B cell (primary cell): ENCODE data around the gene INSIG1. TPM values are rescaled to one million over a fixed set of nuclear protein-coding genes. Genes with fewer than 3 reads are reported as not detected.
A peak's percentile ranks its signal among the peaks of the same experiment; 100 is the strongest.

ENCODE experiments used
- ATAC-seq: fragments of 200-7000 bp; cut with Tn5 transposase; one replicate; pipeline ENCODE4 v1.10.0; 2021; ENCODE audit warnings: low read depth, mild to moderate bottlenecking, moderate number of reproducible peaks, moderate library complexity
- CTCF ChIA-PET: fragments of 350-600 bp; sonication (Branson Sonifier 250); formaldehyde crosslinking; loops from one replicate; lab custom pipeline; 2021; ENCODE audit warnings: antibody characterized with exemption, inconsistent platforms; lab: Charles Lee
- POLR2A ChIA-PET: fragments of 350-600 bp; sonication (Branson Sonifier 250); formaldehyde crosslinking; loops from one replicate; lab custom pipeline; 2021; ENCODE audit warnings: antibody characterized with exemption; lab: Charles Lee
- DNase-seq: peaks from one replicate; pipeline ENCODE4 v3.0.0; 2013
- H2AFZ ChIP-seq: 2 replicates; pipeline ENCODE4 v1.6.1; 2012; ENCODE audit warnings: mild to moderate bottlenecking, low read depth, low read length; ENCODE audit not compliant: insufficient read depth, poor library complexity, severe bottlenecking
- H3K27ac ChIP-seq, 2 donors: 1 replicate in 1 of 2; 2 replicates in 1 of 2; pipeline ENCODE4 v1.5.1; 2012 to 2013; ENCODE audit warnings: low read length in 2 of 2, mild to moderate bottlenecking in 2 of 2, moderate library complexity in 1 of 2
- H3K27me3 ChIP-seq, 4 experiments: fragments of 200-600 bp in 1 of 4; sonication (generic) in 1 of 4; replicated peaks in 1 of 4; 1 replicate in 2 of 4; 2 replicates in 2 of 4; pipeline versions ENCODE4 v1.6.1 to v1.7.0; 2013 to 2016; ENCODE audit warnings: low read length in 3 of 4, mild to moderate bottlenecking in 2 of 4, mixed read lengths in 1 of 4, moderate library complexity in 1 of 4; ENCODE audit not compliant: insufficient read depth in 4 of 4, control insufficient read depth in 3 of 4; ENCODE audit errors: control extremely low read depth in 1 of 4
- H3K36me3 ChIP-seq, 2 experiments: replicated peaks in 1 of 2; 1 replicate in 1 of 2; 2 replicates in 1 of 2; pipeline versions ENCODE4 v1.6.1 to v1.7.1; 2013; ENCODE audit warnings: low read length in 1 of 2; ENCODE audit not compliant: insufficient read depth in 2 of 2, control insufficient read depth in 1 of 2; ENCODE audit errors: control extremely low read depth in 1 of 2, extremely low read depth in 1 of 2
- H3K4me1 ChIP-seq, 2 donors: fragments of 200-600 bp in 1 of 2; sonication (generic) in 1 of 2; 1 replicate in 1 of 2; 2 replicates in 1 of 2; pipeline versions ENCODE4 v1.5.1 to v1.6.1; 2013 to 2017; ENCODE audit warnings: low read length in 2 of 2; ENCODE audit not compliant: control insufficient read depth in 2 of 2, insufficient read depth in 2 of 2
- H3K4me2 ChIP-seq: replicated peaks from 2 replicates; pipeline ENCODE3; 2012; ENCODE audit warnings: mild to moderate bottlenecking, low read depth, low read length; ENCODE audit not compliant: poor library complexity, severe bottlenecking
- H3K4me3 ChIP-seq, 5 experiments: fragments of 200-600 bp in 1 of 5; sonication (generic) in 1 of 5; 1 replicate in 3 of 5; 2 replicates in 2 of 5; pipeline versions ENCODE4 v1.5.1 to v1.7.0; 2011 to 2016; ENCODE audit warnings: low read length in 4 of 5, mild to moderate bottlenecking in 4 of 5, low read depth in 2 of 5, control low read depth in 1 of 5, moderate library complexity in 1 of 5; ENCODE audit not compliant: insufficient read depth in 1 of 5; ENCODE audit errors: control extremely low read depth in 1 of 5, extremely low read depth in 1 of 5
- H3K79me2 ChIP-seq: fragments of 200-600 bp; sonication (generic); one replicate; pipeline ENCODE4 v1.6.0; 2016; ENCODE audit warnings: low read length; ENCODE audit not compliant: control insufficient read depth, insufficient read depth
- H3K9ac ChIP-seq: fragments of 200-600 bp; sonication (generic); 2 replicates; pipeline ENCODE4 v1.6.1; 2017; ENCODE audit warnings: mild to moderate bottlenecking, low read length, moderate library complexity
- H3K9me3 ChIP-seq, 3 donors: one replicate each; pipeline versions ENCODE4 v1.6.1 to v1.7.1; 2013; ENCODE audit warnings: low read length in 2 of 3; ENCODE audit not compliant: control insufficient read depth in 2 of 3, insufficient read depth in 1 of 3; ENCODE audit errors: control extremely low read depth in 1 of 3
- H4K20me1 ChIP-seq: 2 replicates; pipeline ENCODE4 v1.6.0; 2012; ENCODE audit warnings: mild to moderate bottlenecking, low read length; ENCODE audit not compliant: insufficient read depth, control insufficient read depth, poor library complexity, severe bottlenecking
- H3K27ac Mint-ChIP-seq: one replicate; pipeline ENCODE4 v1.8.0; 2021; ENCODE audit warnings: mixed read lengths
- H3K27me3 Mint-ChIP-seq: one replicate; pipeline ENCODE4 v1.8.0; 2021; ENCODE audit warnings: mixed read lengths
- H3K4me1 Mint-ChIP-seq: one replicate; pipeline ENCODE4 v1.8.0; 2021; ENCODE audit warnings: mixed read lengths
- H3K4me3 Mint-ChIP-seq: one replicate; pipeline ENCODE4 v1.8.0; 2021; ENCODE audit warnings: mixed read lengths
- H3K9me3 Mint-ChIP-seq: one replicate; pipeline ENCODE4 v1.8.0; 2022; ENCODE audit warnings: mixed read lengths; ENCODE audit not compliant: insufficient read depth
- CTCF ChIP-seq: fragments of 200-600 bp; IDR thresholded peaks from one replicate; pipeline ENCODE4 v1.8.0; 2022; ENCODE audit warnings: antibody characterized with exemption, mild to moderate bottlenecking
- EZH2 ChIP-seq: IDR thresholded peaks from 2 replicates; pipeline ENCODE4 v1.6.1; 2012; ENCODE audit warnings: borderline replicate concordance, low read depth, mild to moderate bottlenecking, moderate library complexity, low read length; ENCODE audit not compliant: insufficient read depth, poor library complexity, severe bottlenecking
- WGBS: methylation state at CpG from one replicate; pipeline ENCODE4 v1.1.5; 2013; ENCODE audit warnings: missing lambda C conversion rate; ENCODE audit not compliant: insufficient coverage; 5-methylcytosine and 5-hydroxymethylcytosine counted together
- intact Hi-C: fragments of 100-400 bp; cut with micrococcal nuclease; formaldehyde crosslinking; loops from one replicate; pipeline ENCODE4 v1.10.0; 2022
- polyA plus RNA-seq: library from polyadenylated mRNA; depleted of rRNA; stranded (reverse); fragments of >200 nt; gene quantifications from 2 replicates; pipeline ENCODE4 v1.2.3, GENCODE V29; 2012
- total RNA-seq, 2 donors: library from RNA; stranded (reverse); fragments of 120-200 nt in 1 of 2; gene quantifications; 1 replicate in 1 of 2; 2 replicates in 1 of 2; pipeline versions ENCODE4 v1.2.3 to v1.2.4, GENCODE V29; 2013 to 2022

Gene INSIG1
- total and polyA plus RNA-seq, 2 donors (not counting 1 experiment from before 2014, with no cell fraction given): 32.2 to 56.2 TPM

GRCh38 chr7:155338632-155339320, 41.1 kb downstream of the INSIG1 start:
- no peaks in the 10 kb centered on the region for H3K9me3 Mint-ChIP-seq
- ChIA-PET POLR2A (no interaction called here), CTCF (no interaction called here)
- Histone ChIP-seq H2AFZ (peak overlapping the region; percentile 56), H3K36me3 (no peaks in the 10 kb centered on the region), H3K27ac (no peak overlapping the region), H3K79me2 (no peaks in the 10 kb centered on the region), H3K9me3 (peaks cover 0 to 4% (median 0%) of the 10 kb centered on the region in 3 donors), H4K20me1 (no peaks in the 10 kb centered on the region), H3K4me1 (peaks cover 0 to 10% of the 10 kb centered on the region in 2 donors), H3K27me3 (peaks cover 0 to 13% (median 4%) of the 10 kb centered on the region in 4 experiments), H3K4me3 (no peak overlapping the region), H3K4me2 (peak overlapping the region; percentile 47), H3K9ac (no peak overlapping the region)
- intact Hi-C loops: no loop called here
- peaks cover 2% of the 10 kb centered on the region for H3K4me1 Mint-ChIP-seq
- H3K27me3 Mint-ChIP-seq: peaks cover 14% of the 10 kb centered on the region
- ATAC-seq (no peak), DNase-seq (no peak)
- no peak overlapping the region for H3K4me3 Mint-ChIP-seq
- TF ChIP-seq CTCF: no peak
- TF ChIP-seq EZH2: no peak
- WGBS: 76% methylated on average over 19 of the region's 25 CpGs
- no peak overlapping the region for H3K27ac Mint-ChIP-seq

GRCh38 chr7:155339474-155339873, 41.8 kb downstream of the INSIG1 start:
- Mint-ChIP-seq H3K4me1 (peaks cover 2% of the 10 kb centered on the region), H3K27me3 (peaks cover 14% of the 10 kb centered on the region), H3K4me3 (no peak overlapping the region), H3K9me3 (no peaks in the 10 kb centered on the region), H3K27ac (no peak overlapping the region)
- WGBS: 81% methylated on average over 17 of the region's 17 CpGs
- Histone ChIP-seq H3K36me3 (no peaks in the 10 kb centered on the region), H3K79me2 (no peaks in the 10 kb centered on the region), H3K4me3 (no peak overlapping the region), H2AFZ (no peak overlapping the region), H3K4me1 (peaks cover 3 to 14% of the 10 kb centered on the region in 2 donors), H3K9me3 (peaks cover 0 to 4% (median 0%) of the 10 kb centered on the region in 3 donors), H4K20me1 (no peaks in the 10 kb centered on the region), H3K4me2 (no peak overlapping the region), H3K9ac (no peak overlapping the region), H3K27ac (no peak overlapping the region), H3K27me3 (peaks cover 0 to 17% (median 4%) of the 10 kb centered on the region in 4 experiments)
- no peak for DNase-seq
- TF ChIP-seq EZH2 (no peak), CTCF (no peak)
- ChIA-PET CTCF (interaction anchor here (1.5 kb wide), 1 partner anchor 428 kb away, joined by 3 read pairs; no protein-coding TSS in a partner anchor), POLR2A (no interaction called here)
- intact Hi-C loops: no loop called here
- ATAC-seq: no peak
